Right lobe of liver (tissue), 6 donors: ENCODE data around the gene GCAT. TPM values are rescaled to one million over a fixed set of nuclear protein-coding genes. Genes with fewer than 3 reads are reported as not detected.

ENCODE experiments used
- ATAC-seq, 4 donors: fragments of 200-7000 bp; cut with Tn5 transposase; one replicate each; pipeline ENCODE4 v1.9.1; 2020; ENCODE audit warnings: mild to moderate bottlenecking in 4 of 4, moderate library complexity in 4 of 4
- DNase-seq, 3 donors: peaks; one replicate each; pipeline ENCODE4 v3.0.0-alpha.2; 2020
- H3K27ac ChIP-seq, 3 donors: fragments of 200-600 bp; one replicate each; pipeline ENCODE4 v1.8.0; 2022
- H3K27me3 ChIP-seq, 2 donors: fragments of 200-600 bp; one replicate each; pipeline ENCODE4 v1.8.0; 2022
- H3K36me3 ChIP-seq, 4 donors: fragments of 200-600 bp; sonication (generic) in 1 of 4; one replicate each; pipeline versions ENCODE4 v1.5.1 to v1.8.0; 2017 to 2022; ENCODE audit warnings: control low read depth in 1 of 4
- H3K4me1 ChIP-seq, 4 donors: fragments of 200-600 bp; sonication (generic) in 1 of 4; one replicate each; pipeline versions ENCODE4 v1.5.1 to v1.8.0; 2017 to 2022; ENCODE audit warnings: control low read depth in 1 of 4
- H3K4me3 ChIP-seq, 3 donors: fragments of 200-600 bp; one replicate each; pipeline ENCODE4 v1.8.0; 2022
- H3K9me3 ChIP-seq, 4 donors: fragments of 200-600 bp; sonication (generic) in 1 of 4; one replicate each; pipeline versions ENCODE4 v1.5.1 to v1.8.0; 2017 to 2022; ENCODE audit warnings: control low read depth in 1 of 4
- CTCF ChIP-seq, 4 donors: fragments of 200-600 bp in 3 of 4; fragments of 450-650 bp in 1 of 4; IDR thresholded peaks; one replicate each; pipeline versions ENCODE4 v1.5.1 to v1.8.0; 2016 to 2022; ENCODE audit warnings: antibody characterized with exemption in 4 of 4, mild to moderate bottlenecking in 2 of 4
- POLR2A ChIP-seq: fragments of 450-650 bp; IDR thresholded peaks from one replicate; pipeline ENCODE4 v1.6.1; 2017; ENCODE audit warnings: antibody characterized with exemption, mild to moderate bottlenecking
- WGBS: methylation state at CpG from one replicate; pipeline ENCODE4 v1.1.6; 2018; ENCODE audit warnings: low coverage, low lambda C conversion rate; ENCODE audit not compliant: insufficient coverage; ENCODE audit errors: missing lambda C conversion rate; 5-methylcytosine and 5-hydroxymethylcytosine counted together
- intact Hi-C, 2 donors: fragments of 100-400 bp; cut with DNase I; formaldehyde crosslinking; loops; one replicate each; pipeline versions ENCODE4 v1.11.2 to v1.14.1; 2022
- total RNA-seq, 6 experiments: library from RNA; depleted of rRNA in 2 of 6; stranded (reverse); fragments of >200 nt in 2 of 6; fragmentation: NEBNext Ultra II Directional in 3 of 6; extraction: Animal tissue kit (Norgen Biotek cat#: 25700) in 3 of 6; gene quantifications; one replicate each; pipeline versions ENCODE4 v1.1.0 to v1.2.4, GENCODE V29; 2016 to 2023
- donor health status: DM: no; HTN: yes; CAD: no.
- donor health status: DM: no; HTN: no; CAD: no.
- donor health status: DM: no; HTN: no; CAD: no.
- donor health status: DM: no; HTN: yes; CAD: no.
- donor health status: DM: no; HTN: yes; CAD: no.

The GCAT gene
- total RNA-seq, 6 experiments from 2014 or later: 21.9 to 43.0 (median 29.8) TPM

- Histone ChIP-seq H3K27ac (peak overlapping the region in 1 of 3 donors; percentile 29), H3K36me3 (peaks cover 0 to 36% (median 7%) of the 10 kb centered on the region in 4 donors), H3K4me3 (no peak overlapping the region), H3K4me1 (peaks cover 0 to 19% (median 4%) of the 10 kb centered on the region in 4 donors), H3K27me3 (no peaks in the 10 kb centered on the region), H3K9me3 (no peaks in the 10 kb centered on the region)
- WGBS: 49% methylated on average over 8 of the region's 16 CpGs
- intact Hi-C loops: no loop called here
- DNase-seq (peak; percentile 45 to 84 (median 82)), ATAC-seq (peak; percentile 84 to 97 (median 94))
- peak in 1 of 4 donors; percentile 6 for TF ChIP-seq CTCF (IDR thresholded peaks at IDR 0.05)
- TF ChIP-seq POLR2A: no peak
Measured at GRCh38 chr22:37832022-37832857, 24.5 kb downstream of the GCAT start.

- Histone ChIP-seq H3K9me3 (no peaks in the 10 kb centered on the region), H3K36me3 (peaks cover 0 to 19% (median 8%) of the 10 kb centered on the region in 4 donors), H3K4me3 (no peak overlapping the region), H3K27ac (no peak overlapping the region), H3K4me1 (peaks cover 0 to 10% (median 4%) of the 10 kb centered on the region in 4 donors), H3K27me3 (no peaks in the 10 kb centered on the region)
- intact Hi-C loops: no loop called here
- ATAC-seq (no peak), DNase-seq (no peak)
- 76% methylated on average over 10 of the region's 10 CpGs for WGBS
- TF ChIP-seq CTCF (IDR thresholded peaks at IDR 0.05) (no peak), POLR2A (no peak)
Measured at GRCh38 chr22:37842015-37842793, 34.5 kb downstream of the GCAT start.

DNA sequence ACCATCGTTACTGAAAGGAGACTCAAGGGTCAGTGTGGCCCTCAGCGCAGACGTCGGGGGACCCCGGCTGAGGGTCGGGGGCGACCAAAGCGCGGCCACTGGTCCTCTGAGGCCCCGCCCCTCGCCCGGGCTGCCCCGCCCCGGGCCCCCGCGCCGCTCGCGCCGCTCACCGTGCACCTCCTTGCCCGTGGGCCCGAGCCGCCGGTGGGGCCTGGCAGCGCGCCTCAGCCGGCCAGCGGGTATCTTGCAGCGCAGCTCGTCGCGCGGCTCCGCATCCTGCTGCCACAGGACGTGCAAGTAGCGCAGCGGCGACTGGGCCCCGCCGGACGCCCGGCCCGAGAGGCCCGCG lies 36.0 kb downstream of the GCAT start:
- DNase-seq: peak in 2 of 3 donors; percentile 64 to 69
- H3K27me3 ChIP-seq: no peaks in the 10 kb centered on the region
- peak; percentile 38 to 47 (median 43) for ATAC-seq
- peak overlapping the region; percentile 84 to 94 (median 86) for H3K4me3 ChIP-seq
- no peaks in the 10 kb centered on the region for H3K9me3 ChIP-seq
- no peak for TF ChIP-seq CTCF (IDR thresholded peaks at IDR 0.05)
- no peak for TF ChIP-seq POLR2A
- 3% methylated on average over 8 of the region's 46 CpGs for whole genome bisulfite sequencing
- H3K4me1 ChIP-seq: peaks cover 0 to 16% (median 5%) of the 10 kb centered on the region in 4 donors
- H3K27ac ChIP-seq: peak overlapping the region; percentile 49 to 83 (median 69)
- intact Hi-C loops: no loop called here
- peaks cover 0 to 10% (median 4%) of the 10 kb centered on the region in 4 donors for H3K36me3 ChIP-seq

GRCh38 chr22:37844904-37845329 lies 37.2 kb downstream of the GCAT start:
- Histone ChIP-seq H3K27me3 (no peaks in the 10 kb centered on the region), H3K4me1 (peaks cover 0 to 20% (median 5%) of the 10 kb centered on the region in 4 donors), H3K4me3 (peak overlapping the region; percentile 84 to 94 (median 86)), H3K27ac (peak overlapping the region in 2 of 3 donors; percentile 32 to 64), H3K36me3 (peaks cover 0 to 2% (median under 1%) of the 10 kb centered on the region in 4 donors), H3K9me3 (no peaks in the 10 kb centered on the region)
- intact Hi-C loops: no loop called here
- ATAC-seq (no peak), DNase-seq (no peak)
- 77% methylated on average over 5 of the region's 6 CpGs for WGBS
- TF ChIP-seq POLR2A (no peak), CTCF (IDR thresholded peaks at IDR 0.05) (no peak)
